WTC11 (cell line): ENCODE data around the gene COA1.

Source experiments
- ESRRA ChIP-seq: sonication (generic); formaldehyde crosslinking; IDR thresholded peaks from 2 replicates; pipeline ENCODE4 v1.8.1; 2022; ENCODE audit warnings: mild to moderate bottlenecking, missing genetic modification reagents, borderline replicate concordance
- NFYB ChIP-seq: sonication (generic); formaldehyde crosslinking; conservative IDR thresholded peaks from 2 replicates; pipeline ENCODE4 v1.8.0; 2022; ENCODE audit warnings: low read depth, missing genetic modification reagents
- TF ChIP-seq, protein P1 (sequence below): fragments of 200-600 bp; IDR thresholded peaks from 2 replicates; pipeline ENCODE4 v1.8.0; 2022; ENCODE audit warnings: antibody characterized with exemption
- TF ChIP-seq, protein P2 (sequence below): sonication (generic); formaldehyde crosslinking; IDR thresholded peaks from 2 replicates; pipeline ENCODE4 v1.8.1; 2022; ENCODE audit warnings: low read depth, missing genetic modification reagents, borderline replicate concordance
- TF ChIP-seq, protein P3 (sequence below): sonication (generic); formaldehyde crosslinking; IDR thresholded peaks from 2 replicates; pipeline ENCODE4 v1.8.1; 2022; ENCODE audit warnings: mild to moderate bottlenecking, moderate library complexity, missing genetic modification reagents

DNA sequence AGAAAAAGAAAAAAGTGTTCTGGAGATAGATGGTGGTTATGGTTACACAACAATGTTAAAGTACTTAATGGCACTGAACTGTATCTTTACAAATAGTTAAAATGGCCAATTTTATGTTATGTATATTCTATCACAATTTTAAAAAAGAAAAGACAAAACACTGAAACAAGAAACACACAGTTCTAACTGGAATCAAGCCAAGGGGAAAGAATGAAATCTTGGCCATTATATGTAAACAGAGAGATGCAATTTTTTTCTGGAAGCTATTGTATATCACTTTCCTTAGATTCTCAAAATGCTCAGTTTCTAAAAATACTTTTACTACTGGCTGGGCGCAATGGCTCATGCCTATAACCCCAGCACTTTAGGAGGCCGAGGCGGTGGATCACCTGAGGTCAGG lies 4.1 kb downstream of the COA1 start:
- TF ChIP-seq, protein P1, sequence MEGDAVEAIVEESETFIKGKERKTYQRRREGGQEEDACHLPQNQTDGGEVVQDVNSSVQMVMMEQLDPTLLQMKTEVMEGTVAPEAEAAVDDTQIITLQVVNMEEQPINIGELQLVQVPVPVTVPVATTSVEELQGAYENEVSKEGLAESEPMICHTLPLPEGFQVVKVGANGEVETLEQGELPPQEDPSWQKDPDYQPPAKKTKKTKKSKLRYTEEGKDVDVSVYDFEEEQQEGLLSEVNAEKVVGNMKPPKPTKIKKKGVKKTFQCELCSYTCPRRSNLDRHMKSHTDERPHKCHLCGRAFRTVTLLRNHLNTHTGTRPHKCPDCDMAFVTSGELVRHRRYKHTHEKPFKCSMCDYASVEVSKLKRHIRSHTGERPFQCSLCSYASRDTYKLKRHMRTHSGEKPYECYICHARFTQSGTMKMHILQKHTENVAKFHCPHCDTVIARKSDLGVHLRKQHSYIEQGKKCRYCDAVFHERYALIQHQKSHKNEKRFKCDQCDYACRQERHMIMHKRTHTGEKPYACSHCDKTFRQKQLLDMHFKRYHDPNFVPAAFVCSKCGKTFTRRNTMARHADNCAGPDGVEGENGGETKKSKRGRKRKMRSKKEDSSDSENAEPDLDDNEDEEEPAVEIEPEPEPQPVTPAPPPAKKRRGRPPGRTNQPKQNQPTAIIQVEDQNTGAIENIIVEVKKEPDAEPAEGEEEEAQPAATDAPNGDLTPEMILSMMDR: no peak
- TF ChIP-seq NFYB (CRISPR knock-in tag) (no peak), ESRRA (CRISPR knock-in tag) (no peak)
- TF ChIP-seq, protein P2, sequence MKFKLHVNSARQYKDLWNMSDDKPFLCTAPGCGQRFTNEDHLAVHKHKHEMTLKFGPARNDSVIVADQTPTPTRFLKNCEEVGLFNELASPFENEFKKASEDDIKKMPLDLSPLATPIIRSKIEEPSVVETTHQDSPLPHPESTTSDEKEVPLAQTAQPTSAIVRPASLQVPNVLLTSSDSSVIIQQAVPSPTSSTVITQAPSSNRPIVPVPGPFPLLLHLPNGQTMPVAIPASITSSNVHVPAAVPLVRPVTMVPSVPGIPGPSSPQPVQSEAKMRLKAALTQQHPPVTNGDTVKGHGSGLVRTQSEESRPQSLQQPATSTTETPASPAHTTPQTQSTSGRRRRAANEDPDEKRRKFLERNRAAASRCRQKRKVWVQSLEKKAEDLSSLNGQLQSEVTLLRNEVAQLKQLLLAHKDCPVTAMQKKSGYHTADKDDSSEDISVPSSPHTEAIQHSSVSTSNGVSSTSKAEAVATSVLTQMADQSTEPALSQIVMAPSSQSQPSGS (CRISPR knock-in tag): no peak
- TF ChIP-seq, protein P3, sequence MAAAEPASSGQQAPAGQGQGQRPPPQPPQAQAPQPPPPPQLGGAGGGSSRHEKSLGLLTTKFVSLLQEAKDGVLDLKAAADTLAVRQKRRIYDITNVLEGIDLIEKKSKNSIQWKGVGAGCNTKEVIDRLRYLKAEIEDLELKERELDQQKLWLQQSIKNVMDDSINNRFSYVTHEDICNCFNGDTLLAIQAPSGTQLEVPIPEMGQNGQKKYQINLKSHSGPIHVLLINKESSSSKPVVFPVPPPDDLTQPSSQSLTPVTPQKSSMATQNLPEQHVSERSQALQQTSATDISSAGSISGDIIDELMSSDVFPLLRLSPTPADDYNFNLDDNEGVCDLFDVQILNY (CRISPR knock-in tag): no peak
